ENCODE measurements around the gene FRRS1L. TPM values are rescaled to one million over a fixed set of nuclear protein-coding genes. Genes with fewer than 3 reads are reported as not detected.

FRRS1L gene
- total RNA-seq, 1 donor from 2014 or later = 0.69 TPM

DNA sequence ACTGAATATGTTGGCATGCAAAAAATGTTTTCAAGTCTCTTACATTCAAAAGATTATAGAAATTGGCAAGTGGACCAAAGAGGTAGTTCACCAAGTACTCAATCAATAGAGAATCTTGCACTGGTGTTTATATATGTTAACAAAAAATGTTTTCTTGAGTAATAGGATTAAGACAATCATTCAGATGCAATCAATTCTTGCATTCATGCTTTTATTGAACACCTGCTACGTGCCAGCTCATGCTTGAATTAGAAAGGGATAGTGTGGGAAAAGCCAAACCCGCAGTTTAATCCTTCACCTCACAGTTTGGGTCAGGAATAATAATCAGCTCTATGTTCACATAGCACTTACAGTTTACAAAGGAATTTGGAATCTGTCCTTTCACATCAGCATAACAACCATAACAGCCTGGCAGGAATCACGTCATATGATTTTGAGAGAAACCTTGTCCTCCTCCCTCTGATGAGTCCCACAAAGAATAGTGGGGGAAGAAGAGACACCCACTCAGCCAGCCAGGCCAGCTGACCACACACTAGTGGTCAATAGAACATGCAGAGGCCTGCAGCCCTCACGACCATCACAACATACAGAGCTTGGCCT is 36.8 kb upstream of the FRRS1L start:
- H3K4me3 ChIP-seq (ENCODE audit: low read depth, low read length) = no peak overlapping the region
- TF ChIP-seq, protein P1, sequence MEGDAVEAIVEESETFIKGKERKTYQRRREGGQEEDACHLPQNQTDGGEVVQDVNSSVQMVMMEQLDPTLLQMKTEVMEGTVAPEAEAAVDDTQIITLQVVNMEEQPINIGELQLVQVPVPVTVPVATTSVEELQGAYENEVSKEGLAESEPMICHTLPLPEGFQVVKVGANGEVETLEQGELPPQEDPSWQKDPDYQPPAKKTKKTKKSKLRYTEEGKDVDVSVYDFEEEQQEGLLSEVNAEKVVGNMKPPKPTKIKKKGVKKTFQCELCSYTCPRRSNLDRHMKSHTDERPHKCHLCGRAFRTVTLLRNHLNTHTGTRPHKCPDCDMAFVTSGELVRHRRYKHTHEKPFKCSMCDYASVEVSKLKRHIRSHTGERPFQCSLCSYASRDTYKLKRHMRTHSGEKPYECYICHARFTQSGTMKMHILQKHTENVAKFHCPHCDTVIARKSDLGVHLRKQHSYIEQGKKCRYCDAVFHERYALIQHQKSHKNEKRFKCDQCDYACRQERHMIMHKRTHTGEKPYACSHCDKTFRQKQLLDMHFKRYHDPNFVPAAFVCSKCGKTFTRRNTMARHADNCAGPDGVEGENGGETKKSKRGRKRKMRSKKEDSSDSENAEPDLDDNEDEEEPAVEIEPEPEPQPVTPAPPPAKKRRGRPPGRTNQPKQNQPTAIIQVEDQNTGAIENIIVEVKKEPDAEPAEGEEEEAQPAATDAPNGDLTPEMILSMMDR (conservative IDR thresholded peaks at IDR 0.05; ENCODE audit: low read depth, low read length) = no peak
- DNase-seq (ENCODE audit: low read depth) = no peak

DNA sequence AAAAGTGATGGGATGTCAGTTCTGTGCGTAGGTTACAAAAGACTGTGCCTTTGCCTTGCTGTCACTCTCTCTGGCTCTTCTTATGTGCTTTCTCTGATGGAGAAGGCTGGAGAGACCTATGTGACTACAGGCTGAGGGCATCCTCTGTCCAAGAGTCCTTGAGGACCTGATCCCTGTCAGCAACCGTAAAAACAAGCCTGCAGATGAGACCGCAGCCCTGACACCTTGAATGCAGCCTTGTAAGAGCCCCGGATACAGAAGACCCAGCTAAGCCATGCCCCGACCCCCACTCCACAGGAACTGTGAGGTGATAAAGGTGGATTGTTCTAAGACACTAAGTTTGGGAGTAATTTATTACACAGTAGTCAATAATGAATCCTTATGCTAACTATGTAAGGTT is 32.6 kb upstream of the FRRS1L start:
- H3K4me3 ChIP-seq (ENCODE audit: low read depth, low read length) = no peak overlapping the region
- TF ChIP-seq, protein P1 (conservative IDR thresholded peaks at IDR 0.05; ENCODE audit: low read depth, low read length) = no peak
- no peak for DNase-seq (ENCODE audit: low read depth)

DNA sequence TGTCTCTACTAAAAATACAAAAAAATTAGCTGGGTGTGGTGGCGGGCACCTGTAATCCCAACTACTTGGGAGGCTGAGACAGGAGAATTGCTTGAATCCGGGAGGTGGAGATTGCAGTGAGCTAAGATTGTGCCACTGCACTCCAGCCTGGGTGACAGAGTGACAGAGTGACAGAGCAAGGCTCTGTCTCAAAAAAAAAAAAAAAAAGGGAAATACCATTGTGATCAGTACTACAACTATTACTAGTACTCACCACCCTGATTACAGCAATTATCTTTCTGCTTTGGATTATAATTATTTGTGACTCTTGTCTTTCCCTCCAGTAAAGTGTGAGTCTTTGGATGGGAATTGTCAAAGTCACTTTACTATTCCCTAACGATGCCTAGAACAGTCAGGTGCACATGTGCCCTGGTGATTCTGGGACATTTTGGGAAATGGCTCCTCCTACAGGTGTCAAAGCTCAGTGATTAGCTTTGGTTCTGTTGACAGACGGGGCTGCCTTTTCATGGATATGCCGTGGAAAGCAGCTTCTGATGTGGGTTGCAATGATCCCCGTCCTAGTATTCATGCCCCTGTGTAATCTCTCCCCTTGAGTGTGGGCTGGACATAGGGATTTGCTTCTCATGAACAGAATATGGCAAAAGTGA is 31.8 kb upstream of the FRRS1L start:
- H3K4me3 ChIP-seq (ENCODE audit: low read depth, low read length) = no peak overlapping the region
- no peak for DNase-seq (ENCODE audit: low read depth)
- TF ChIP-seq, protein P1 (conservative IDR thresholded peaks at IDR 0.05; ENCODE audit: low read depth, low read length) = peak; percentile 45

DNA sequence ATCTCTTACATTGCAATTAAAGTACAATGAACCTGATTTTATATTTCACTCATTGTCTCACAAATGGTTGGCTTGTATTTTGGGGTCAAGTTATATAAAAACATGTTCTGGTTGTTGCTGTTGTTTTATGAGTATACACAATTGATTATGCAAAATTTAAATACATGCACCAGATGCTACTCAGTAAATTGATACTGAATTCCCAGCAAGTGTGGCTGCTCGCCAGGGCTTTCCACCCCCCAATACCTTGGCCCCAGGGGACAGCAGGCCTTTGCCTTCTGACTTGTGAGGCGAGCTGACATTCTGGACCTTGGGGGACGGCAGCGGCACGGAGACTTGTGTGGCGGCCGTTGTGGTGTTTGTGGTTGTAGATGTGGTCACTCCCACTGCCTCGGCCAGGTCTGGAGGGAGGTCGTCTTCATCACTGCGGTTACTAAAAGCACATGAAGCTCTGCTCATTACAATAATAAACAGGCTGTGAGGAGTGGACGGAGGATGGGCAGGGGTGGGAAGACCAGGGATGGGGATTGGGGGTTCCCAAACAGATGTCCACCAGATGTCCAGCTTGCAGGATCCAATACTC is 27.0 kb upstream of the FRRS1L start:
- DNase-seq (ENCODE audit: low read depth) = no peak
- TF ChIP-seq, protein P1 (conservative IDR thresholded peaks at IDR 0.05; ENCODE audit: low read depth, low read length) = no peak
- no peak overlapping the region for H3K4me3 ChIP-seq (ENCODE audit: low read depth, low read length)

DNA sequence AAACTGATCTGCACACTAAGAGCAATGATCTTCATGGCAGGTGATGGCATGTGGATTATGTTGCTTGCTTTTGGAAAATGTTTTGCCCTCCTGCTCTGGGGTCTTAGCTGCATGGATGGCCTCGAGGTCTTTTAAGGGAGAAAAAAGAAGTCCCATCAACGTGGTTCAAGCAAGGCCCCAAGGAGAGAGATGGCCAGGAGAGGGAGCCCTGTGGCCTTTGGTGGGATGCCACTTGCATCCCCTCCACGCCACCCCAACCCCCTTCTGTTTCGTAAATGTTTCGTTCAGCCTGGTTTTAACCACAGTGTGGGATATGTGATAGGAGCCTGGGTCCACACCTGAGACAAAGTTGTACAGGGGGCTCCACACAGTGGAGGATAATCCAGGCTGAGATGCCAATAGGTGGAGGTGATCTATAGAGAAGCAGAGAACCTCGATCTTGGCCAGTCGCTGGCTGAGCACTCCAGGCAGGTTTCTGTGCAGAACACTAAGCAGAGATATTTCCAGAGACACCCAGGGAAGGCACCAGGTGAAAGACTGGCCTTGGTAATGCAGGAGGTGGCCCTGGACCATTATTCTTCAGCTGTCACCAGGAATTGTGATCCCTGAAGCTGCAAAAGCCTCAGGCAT is 25.8 kb upstream of the FRRS1L start:
- DNase-seq (ENCODE audit: low read depth) = no peak
- TF ChIP-seq, protein P1 (conservative IDR thresholded peaks at IDR 0.05; ENCODE audit: low read depth, low read length) = peak; percentile 53
- no peak overlapping the region for H3K4me3 ChIP-seq (ENCODE audit: low read depth, low read length)

DNA sequence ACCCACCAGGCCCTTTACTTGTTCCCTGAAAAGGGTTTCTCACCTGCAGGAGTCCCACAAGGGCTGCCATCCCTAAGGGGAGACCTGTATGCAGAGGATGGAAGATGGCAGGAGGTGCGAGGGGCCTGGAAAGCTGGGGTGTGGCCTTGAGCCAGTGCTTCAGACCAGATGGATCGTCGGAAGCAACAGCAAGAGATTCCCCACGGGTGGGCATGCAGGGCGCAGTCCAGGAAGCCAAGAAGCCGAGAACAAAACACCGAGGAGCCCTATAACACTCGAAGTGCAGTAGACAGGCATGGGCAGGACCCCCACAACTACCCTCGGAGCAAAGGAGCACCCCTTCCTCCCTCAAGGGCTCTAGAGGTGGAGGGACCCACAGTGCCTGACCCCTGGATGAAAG is 24.7 kb upstream of the FRRS1L start:
- TF ChIP-seq, protein P1 (conservative IDR thresholded peaks at IDR 0.05; ENCODE audit: low read depth, low read length) = no peak
- no peak for DNase-seq (ENCODE audit: low read depth)
- no peak overlapping the region for H3K4me3 ChIP-seq (ENCODE audit: low read depth, low read length)
